Measurements from ENCODE around the gene LY6G5C.

DNA sequence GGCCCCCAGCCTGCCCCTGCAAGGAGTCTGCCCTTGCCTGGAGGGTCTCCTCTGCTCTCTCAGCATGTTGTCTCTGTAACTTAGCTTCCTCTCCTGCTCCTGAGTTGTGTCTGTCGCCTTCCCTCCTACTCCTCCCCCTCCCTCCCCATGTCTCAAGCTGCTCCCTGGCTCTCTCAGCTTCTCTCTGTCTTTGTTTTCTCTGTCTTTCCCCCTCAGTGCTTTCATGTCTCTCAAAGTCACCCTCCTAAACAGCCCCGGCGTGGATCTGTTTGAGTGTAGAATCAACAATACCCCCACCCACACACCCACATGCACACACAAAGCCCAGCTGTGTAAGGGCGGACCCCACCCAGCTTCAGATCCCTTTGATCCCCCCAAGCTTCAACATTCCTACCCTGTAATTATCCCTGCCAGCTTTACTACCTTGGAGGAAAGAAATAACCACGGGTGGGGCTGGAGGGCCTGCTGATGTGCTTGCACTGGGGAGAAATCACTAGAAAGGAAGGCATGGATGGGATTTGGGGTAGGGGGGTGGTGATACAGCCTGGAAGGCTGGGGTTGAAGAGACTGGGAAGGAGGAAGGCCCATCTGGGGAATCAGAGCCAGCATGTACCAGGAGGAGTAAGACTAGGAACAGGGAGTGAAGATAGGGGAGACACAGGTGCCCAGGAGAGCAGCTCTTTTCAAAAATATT lies 33.3 kb upstream of the LY6G5C start:
- TF ChIP-seq, protein P1, sequence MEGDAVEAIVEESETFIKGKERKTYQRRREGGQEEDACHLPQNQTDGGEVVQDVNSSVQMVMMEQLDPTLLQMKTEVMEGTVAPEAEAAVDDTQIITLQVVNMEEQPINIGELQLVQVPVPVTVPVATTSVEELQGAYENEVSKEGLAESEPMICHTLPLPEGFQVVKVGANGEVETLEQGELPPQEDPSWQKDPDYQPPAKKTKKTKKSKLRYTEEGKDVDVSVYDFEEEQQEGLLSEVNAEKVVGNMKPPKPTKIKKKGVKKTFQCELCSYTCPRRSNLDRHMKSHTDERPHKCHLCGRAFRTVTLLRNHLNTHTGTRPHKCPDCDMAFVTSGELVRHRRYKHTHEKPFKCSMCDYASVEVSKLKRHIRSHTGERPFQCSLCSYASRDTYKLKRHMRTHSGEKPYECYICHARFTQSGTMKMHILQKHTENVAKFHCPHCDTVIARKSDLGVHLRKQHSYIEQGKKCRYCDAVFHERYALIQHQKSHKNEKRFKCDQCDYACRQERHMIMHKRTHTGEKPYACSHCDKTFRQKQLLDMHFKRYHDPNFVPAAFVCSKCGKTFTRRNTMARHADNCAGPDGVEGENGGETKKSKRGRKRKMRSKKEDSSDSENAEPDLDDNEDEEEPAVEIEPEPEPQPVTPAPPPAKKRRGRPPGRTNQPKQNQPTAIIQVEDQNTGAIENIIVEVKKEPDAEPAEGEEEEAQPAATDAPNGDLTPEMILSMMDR (IDR thresholded peaks at IDR 0.05 in 8 of 11, conservative IDR thresholded peaks at IDR 0.05 in 3 of 11): no peak
- TF ChIP-seq POLR2AphosphoS5 (IDR thresholded peaks at IDR 0.05) (no peak), POLR2A (IDR thresholded peaks at IDR 0.05) (no peak)

Measured in spleen (tissue), 7 donors.